HG03460 (cell line): ENCODE data around the gene NEK11.

Experiments used
- ATAC-seq: cut with Tn5 transposase; IDR thresholded peaks from one replicate; pipeline ENCODE4 v1.9.1; 2021; ENCODE audit not compliant: unreplicated experiment

NEK11 gene

DNA sequence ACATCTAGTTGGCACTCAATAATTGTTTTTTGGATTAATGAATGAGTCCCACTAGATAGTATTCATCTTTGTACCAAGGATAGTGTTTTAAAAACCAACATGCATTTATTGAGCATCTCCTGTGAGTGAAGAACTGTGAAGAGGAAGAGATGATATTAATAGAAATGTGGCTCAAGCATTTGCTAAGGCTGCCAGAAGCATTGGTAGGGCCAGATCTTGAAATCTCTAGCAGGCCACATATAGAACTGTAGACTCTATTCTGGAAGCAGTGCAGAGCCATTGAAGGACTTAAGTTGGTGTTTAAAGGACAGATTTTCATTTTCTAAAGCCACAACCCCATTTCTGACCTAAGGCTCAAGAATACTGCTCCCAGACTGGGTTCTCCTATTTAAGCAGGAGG is 99.0 kb downstream of the NEK11 start:
- no peak for ATAC-seq

GRCh38 chr3:131140891-131141290 is 114.2 kb downstream of the NEK11 start:
- no peak for ATAC-seq

GRCh38 chr3:131141770-131142169 is 115.1 kb downstream of the NEK11 start:
- no peak for ATAC-seq

GRCh38 chr3:131142580-131142979 is 115.9 kb downstream of the NEK11 start:
- no peak for ATAC-seq

- ATAC-seq, result no peak
Measured at GRCh38 chr3:131143802-131144201, 117.1 kb downstream of the NEK11 start.

DNA sequence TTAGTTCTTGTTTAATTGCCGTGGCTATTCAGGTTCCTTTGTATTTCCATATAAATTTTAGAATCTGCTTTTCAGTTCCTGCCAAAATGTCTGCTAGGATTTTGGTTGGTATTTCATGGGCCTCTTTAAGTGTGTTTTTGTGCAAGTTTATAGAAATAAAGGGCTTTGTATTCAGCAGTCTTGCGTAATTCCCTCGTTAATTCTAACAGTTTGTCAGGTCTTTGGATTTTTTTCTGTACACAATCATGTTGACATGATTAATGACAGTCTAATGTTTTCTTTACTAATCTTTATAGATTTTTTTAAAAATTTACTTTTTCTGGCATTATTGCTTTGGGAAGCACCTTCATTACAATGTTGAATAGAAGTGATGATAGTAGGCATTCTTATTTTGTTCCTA is 120.9 kb downstream of the NEK11 start:
- no peak for ATAC-seq

DNA sequence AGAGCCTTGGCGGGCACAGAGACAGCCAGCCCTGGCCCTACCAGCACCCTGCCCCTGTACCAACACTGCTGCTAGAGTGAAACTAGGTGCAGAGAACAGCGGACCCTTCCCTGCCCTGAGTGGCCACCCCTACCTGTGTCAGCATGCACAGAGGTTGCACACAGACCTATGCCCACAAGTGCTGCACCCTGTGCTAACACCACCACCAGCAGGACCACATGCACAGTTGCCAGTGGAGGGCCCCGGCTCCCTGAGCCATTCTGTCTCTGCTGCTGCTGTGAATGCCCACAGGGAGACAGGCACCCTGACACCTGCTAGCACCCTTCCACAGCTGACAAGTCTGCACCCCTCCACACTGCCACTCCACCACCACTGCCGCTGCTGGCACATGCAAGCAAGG is 131.8 kb downstream of the NEK11 start:
- no peak for ATAC-seq

GRCh38 chr3:131162516-131162915 is 135.8 kb downstream of the NEK11 start:
- no peak for ATAC-seq

DNA sequence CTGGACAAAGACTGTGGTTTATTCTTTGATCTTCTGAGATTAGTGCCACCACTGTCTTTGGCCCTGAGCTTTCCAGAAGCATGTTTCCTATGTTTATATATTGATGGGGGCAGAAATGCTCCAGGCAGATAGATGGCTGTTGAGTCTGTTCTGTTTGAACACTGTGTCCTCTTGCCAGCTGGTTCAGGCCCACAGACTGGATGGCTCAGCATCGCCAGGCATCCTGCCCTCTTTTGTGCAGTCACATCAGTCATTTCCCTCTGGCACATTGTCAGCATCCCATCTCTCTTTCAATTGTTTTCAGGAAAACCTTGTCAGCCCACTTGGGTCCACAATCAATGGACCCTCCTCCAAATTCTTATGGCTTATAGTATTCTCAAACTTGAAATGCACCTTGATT is 141.2 kb downstream of the NEK11 start:
- no peak for ATAC-seq

DNA sequence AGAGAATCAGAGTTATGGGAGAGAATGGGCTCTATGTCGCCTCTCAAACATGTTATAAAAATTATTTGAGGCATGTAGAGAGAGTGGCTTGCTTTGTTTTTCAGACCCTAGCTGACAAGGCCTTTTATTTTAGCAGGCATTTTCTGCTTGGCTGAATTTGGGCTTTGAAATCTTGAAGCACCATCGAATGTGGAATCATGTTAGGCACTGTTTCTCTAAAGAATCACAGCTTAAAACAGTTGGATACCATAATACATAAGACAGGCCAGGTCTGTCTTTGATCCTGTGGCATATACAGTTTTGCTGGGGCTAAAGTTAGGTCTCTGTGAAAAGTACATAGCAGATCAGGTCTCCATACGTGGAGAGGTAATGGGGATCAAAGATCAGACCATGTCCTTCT is 142.7 kb downstream of the NEK11 start:
- ATAC-seq, result no peak

DNA sequence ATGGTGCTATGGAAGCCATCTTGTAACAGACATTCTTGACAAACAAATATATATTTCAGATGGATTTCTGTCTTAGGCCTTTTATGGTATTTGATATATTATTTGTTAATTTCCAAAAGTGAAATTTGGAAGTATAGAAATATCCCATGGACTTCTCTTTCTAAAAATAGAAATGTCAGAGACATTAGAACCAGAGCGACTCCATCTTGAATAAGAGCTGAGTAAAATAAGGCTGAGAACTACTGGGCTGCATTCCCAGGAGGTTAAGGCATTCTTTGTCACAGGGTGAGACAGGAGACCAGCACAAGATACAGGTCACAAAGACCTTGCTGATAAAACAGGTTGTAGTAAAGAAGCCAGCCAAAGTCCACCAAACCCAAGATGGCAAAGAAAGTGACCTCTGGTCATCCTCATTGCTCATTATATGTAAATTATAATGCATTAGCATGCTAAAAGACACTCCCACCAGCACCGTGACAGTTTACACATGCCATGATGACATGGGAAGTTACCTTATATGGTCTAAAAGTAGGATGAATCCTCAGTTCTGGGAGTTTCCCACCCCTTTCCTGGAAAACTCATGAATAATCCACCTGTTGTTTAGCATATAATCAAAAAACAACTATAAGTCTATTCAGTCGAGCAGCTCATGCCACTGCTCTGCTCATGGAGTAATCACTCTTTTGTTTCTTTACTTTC is 146.0 kb downstream of the NEK11 start:
- ATAC-seq, result no peak

- ATAC-seq, result peak; percentile 95
Measured at GRCh38 chr3:131174752-131175151, 148.1 kb downstream of the NEK11 start.

- ATAC-seq, result no peak
Measured at GRCh38 chr3:131178710-131179375, 152.2 kb downstream of the NEK11 start.

- no peak for ATAC-seq
Measured at GRCh38 chr3:131192701-131193100, 166.0 kb downstream of the NEK11 start.

DNA sequence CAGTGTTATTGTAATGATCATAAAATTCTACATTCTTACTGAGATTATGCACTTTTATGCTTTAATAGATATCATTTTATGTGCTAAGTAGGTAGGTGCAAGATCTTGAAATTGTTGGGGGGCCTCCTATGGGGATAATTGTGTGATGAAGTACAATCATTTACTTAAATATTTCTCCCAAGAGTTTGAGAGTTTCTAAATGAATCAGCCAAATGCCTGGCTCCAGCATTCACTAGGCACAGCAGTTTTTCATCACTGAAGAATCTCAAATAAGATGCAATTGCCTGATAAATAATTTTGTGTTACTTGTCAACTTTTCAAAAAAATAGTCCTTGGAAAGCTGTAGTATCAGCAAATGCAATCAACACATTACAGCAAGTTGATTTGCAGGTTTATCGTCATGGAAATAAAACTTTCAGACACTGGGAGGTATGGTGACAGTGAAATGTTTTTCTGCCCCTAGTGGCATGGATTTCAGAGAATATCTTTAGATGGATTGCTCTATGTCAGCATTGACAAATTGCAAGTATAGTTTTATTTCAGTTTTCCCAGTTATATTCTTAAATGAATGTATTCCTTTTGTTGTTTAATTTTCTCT is 167.1 kb downstream of the NEK11 start:
- no peak for ATAC-seq

DNA sequence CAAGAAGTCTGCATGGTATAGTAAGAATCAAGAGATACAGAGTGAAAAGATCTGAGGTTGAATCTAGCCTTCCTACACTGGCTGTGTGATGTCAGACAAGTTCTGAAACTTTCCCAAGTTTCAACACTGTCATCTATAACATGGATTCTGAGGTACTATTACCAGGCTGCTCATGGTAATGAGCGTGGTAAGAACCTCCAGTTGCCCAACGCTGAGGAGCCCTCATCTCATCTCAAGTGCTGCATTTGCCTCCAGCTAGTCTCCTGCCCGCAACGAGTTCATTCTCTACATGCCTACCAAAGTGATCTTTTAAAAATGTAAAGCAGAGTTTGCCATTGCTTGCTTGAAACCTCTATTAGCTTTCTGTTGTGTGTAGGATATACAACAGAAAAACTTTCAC is 168.1 kb downstream of the NEK11 start:
- no peak for ATAC-seq

GRCh38 chr3:131200636-131201199 is 174.0 kb downstream of the NEK11 start:
- no peak for ATAC-seq

GRCh38 chr3:131216330-131216729 is 189.7 kb downstream of the NEK11 start:
- ATAC-seq, result no peak

DNA sequence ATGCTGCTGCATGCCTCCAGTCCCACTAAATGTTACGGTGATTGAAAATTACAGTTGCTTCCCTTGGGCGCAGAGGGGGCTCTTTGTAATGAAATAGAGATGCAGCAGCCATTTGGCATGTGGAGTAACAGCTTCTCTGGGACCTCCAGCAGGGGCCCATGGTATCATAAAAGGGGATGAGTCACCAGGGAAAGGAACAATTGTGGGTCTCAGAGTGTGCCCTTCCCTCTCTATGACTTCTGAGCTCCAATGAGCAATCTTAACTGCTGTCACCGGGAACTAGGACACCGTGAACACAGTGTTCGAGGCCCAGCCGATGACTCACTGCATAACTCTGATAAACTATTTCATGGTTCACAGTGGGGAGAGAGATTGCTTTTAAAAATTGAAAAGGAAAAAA is 190.1 kb downstream of the NEK11 start:
- no peak for ATAC-seq

GRCh38 chr3:131217296-131217741 is 190.6 kb downstream of the NEK11 start:
- no peak for ATAC-seq

DNA sequence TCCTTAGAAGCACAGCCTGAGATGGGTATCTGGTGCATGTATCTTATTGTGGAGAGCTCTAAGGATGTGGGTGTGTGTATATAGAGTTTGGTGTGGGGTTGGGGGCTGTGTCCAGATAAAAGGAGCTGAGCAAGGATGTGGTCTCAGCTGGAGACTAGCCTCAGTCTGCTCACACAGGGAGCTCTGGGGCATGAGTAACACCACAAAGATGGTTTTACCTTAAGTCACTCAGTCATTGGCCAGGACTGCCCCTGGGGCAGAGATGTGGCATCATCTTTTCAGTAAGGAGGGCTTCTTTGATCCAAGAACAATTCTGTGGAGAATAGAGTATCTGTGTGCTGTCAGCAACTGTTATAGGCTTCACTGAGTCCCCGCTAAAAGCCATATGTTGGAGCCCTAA is 191.5 kb downstream of the NEK11 start:
- ATAC-seq, result no peak

DNA sequence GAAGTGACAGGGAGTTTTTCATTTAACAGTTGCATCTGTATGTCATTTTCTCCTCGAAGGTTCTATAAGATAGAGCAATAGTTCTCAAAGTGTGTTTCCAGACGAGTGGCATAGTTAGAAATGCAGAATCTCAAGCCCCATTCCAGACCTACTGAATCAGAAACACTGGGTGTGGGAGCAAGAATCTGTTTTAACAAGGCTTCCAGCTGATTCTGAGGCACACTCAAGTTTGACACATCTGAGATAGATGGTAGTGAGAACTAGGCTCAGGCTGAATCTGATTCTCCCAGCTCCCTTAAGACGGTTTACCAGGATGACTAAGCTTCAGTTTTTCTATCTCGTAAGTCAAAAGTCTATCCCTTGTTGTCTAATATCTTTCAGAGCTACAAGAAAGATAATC is 195.1 kb downstream of the NEK11 start:
- no peak for ATAC-seq
